HCT116 (cell line): ENCODE data around the gene ZNF30. TPM values are rescaled to one million over a fixed set of nuclear protein-coding genes. Genes with fewer than 3 reads are reported as not detected.
"Not testable (repeated sequence)": the region's sequence is repeated elsewhere in the genome, so short reads cannot be mapped to it uniquely, and the experiment has no call there.

Source experiments
- ATAC-seq: fragments of 200-7000 bp; cut with Tn5 transposase; 2 replicates; pipeline ENCODE4 v1.9.1; 2020; ENCODE audit warnings: mild to moderate bottlenecking, moderate library complexity
- BruUV-seq: library from RNA; stranded (reverse); fragments of 400-500 nt; replicated peaks from 2 replicates; lab custom pipeline; 2021; lab: Mats Ljungman, UMichigan
- CTCF ChIA-PET: fragments of 300-600 bp; sonication (Branson Sonifier 250); formaldehyde crosslinking; loops from one replicate; lab custom pipeline; 2021; ENCODE audit warnings: antibody characterized with exemption; lab: Charles Lee
- POLR2A ChIA-PET: fragments of 300-600, 350-600 bp; sonication (Branson Sonifier 250); formaldehyde crosslinking; loops from one replicate; lab custom pipeline; 2021; ENCODE audit warnings: antibody characterized with exemption; lab: Charles Lee
- RAD21 ChIA-PET, 2 experiments: fragments of 300-600 bp; sonication (Branson Sonifier 250); formaldehyde crosslinking; loops; one replicate each; lab custom pipeline; 2023; ENCODE audit warnings: low total read pairs in 2 of 2; ENCODE audit not compliant: uncharacterized antibody in 2 of 2, unreplicated experiment in 2 of 2, low non-redundant PET in 1 of 2; lab: Charles Lee
- DNase-seq: peaks from one replicate; pipeline ENCODE4 v3.0.0-alpha.2; 2010; ENCODE audit warnings: low read depth, low spot score
- H2AFZ ChIP-seq: fragments of 200-600 bp; shearing (Covaris generic), sonication (generic); 2 replicates; pipeline ENCODE4 v1.6.1; 2017; ENCODE audit warnings: low read depth, mixed run types, mixed read lengths, antibody characterized with exemption, low read length; ENCODE audit not compliant: poor library complexity, severe bottlenecking
- H3K27ac ChIP-seq: 2 replicates; pipeline ENCODE4 v1.5.1; 2012; ENCODE audit warnings: low read depth, low read length
- H3K27me3 ChIP-seq: fragments of 200-600 bp; sonication (generic); 2 replicates; pipeline ENCODE4 v1.6.1; 2016; ENCODE audit warnings: mixed run types, low read length, mixed read lengths; ENCODE audit not compliant: insufficient read depth
- H3K36me3 ChIP-seq, 2 experiments: fragments of 200-500 bp in 1 of 2; fragments of 200-600 bp in 1 of 2; sonication (Bioruptor generic) in 1 of 2; sonication (generic) in 1 of 2; 2 replicates each; pipeline versions ENCODE4 v1.5.1 to v1.6.1; 2014 to 2016; ENCODE audit warnings: low read length in 2 of 2, inconsistent platforms in 1 of 2, mixed read lengths in 1 of 2, mixed run types in 1 of 2; ENCODE audit not compliant: insufficient read depth in 2 of 2, control insufficient read depth in 1 of 2
- H3K4me1 ChIP-seq, 2 experiments: fragments of 200-600 bp in 1 of 2; sonication (generic) in 1 of 2; 2 replicates each; pipeline versions ENCODE4 v1.5.1 to v1.6.1; 2012 to 2017; ENCODE audit warnings: low read length in 2 of 2, inconsistent platforms in 1 of 2, mild to moderate bottlenecking in 1 of 2, mixed read lengths in 1 of 2, mixed run types in 1 of 2, moderate library complexity in 1 of 2; ENCODE audit not compliant: insufficient read depth in 2 of 2, control insufficient read depth in 1 of 2
- H3K4me2 ChIP-seq: fragments of 200-600 bp; sonication (generic); 2 replicates; pipeline ENCODE4 v1.6.1; 2017; ENCODE audit warnings: mixed run types, low read length, mixed read lengths
- H3K4me3 ChIP-seq, 2 experiments: fragments of 200-600 bp in 1 of 2; sonication (generic) in 1 of 2; replicated peaks in 1 of 2; 2 replicates each; pipeline ENCODE4 v1.5.1; 2011 to 2016; ENCODE audit warnings: low read length in 2 of 2, control low read depth in 1 of 2, low read depth in 1 of 2, mild to moderate bottlenecking in 1 of 2, mixed read lengths in 1 of 2, mixed run types in 1 of 2
- H3K79me2 ChIP-seq: fragments of 200-600 bp; sonication (generic); 2 replicates; pipeline ENCODE4 v1.6.1; 2017; ENCODE audit warnings: mild to moderate bottlenecking, mixed run types, low read length, moderate library complexity, mixed read lengths; ENCODE audit not compliant: insufficient read depth
- H3K9ac ChIP-seq: fragments of 200-600 bp; sonication (generic); 2 replicates; pipeline ENCODE4 v1.6.1; 2016; ENCODE audit warnings: low read length, mixed read lengths
- H3K9me2 ChIP-seq: fragments of 200-600 bp; sonication (generic), shearing (Covaris generic); 2 replicates; pipeline ENCODE4 v1.6.1; 2017; ENCODE audit warnings: mixed run types, mild to moderate bottlenecking, moderate library complexity; ENCODE audit not compliant: insufficient read depth
- H3K9me3 ChIP-seq, 2 experiments: fragments of 200-500 bp in 1 of 2; fragments of 200-600 bp in 1 of 2; sonication (Bioruptor generic) in 1 of 2; sonication (generic) in 1 of 2; 2 replicates each; pipeline ENCODE4 v1.6.1; 2014 to 2017; ENCODE audit warnings: low read length in 2 of 2, mixed read lengths in 2 of 2, inconsistent platforms in 1 of 2, low read depth in 1 of 2, mild to moderate bottlenecking in 1 of 2, mixed run types in 1 of 2, moderate library complexity in 1 of 2; ENCODE audit not compliant: control insufficient read depth in 1 of 2, insufficient read depth in 1 of 2
- H4K20me1 ChIP-seq: fragments of 200-600 bp; sonication (generic), shearing (Covaris generic); 2 replicates; pipeline ENCODE4 v1.6.1; 2017; ENCODE audit warnings: mixed run types, mild to moderate bottlenecking, moderate library complexity; ENCODE audit not compliant: insufficient read depth
- CEBPB ChIP-seq: IDR thresholded peaks from 2 replicates; pipeline ENCODE4 v1.6.1; 2012; ENCODE audit warnings: low read depth
- EGR1 ChIP-seq: IDR thresholded peaks from 2 replicates; pipeline ENCODE4 v1.6.1; 2012; ENCODE audit warnings: low read depth
- FOSL1 ChIP-seq: IDR thresholded peaks from 2 replicates; pipeline ENCODE4 v1.6.1; 2012; ENCODE audit warnings: low read depth
- JUND ChIP-seq: IDR thresholded peaks from 2 replicates; pipeline ENCODE4 v1.6.1; 2012
- MAX ChIP-seq: IDR thresholded peaks from 2 replicates; pipeline ENCODE4 v1.6.1; 2012
- POLR2A ChIP-seq: IDR thresholded peaks from 2 replicates; pipeline ENCODE4 v1.7.0; 2011; ENCODE audit warnings: borderline replicate concordance; ENCODE audit not compliant: insufficient read depth, insufficient read length; ENCODE audit errors: extremely low read depth
- SIN3A ChIP-seq: IDR thresholded peaks from 2 replicates; pipeline ENCODE4 v1.6.1; 2012; ENCODE audit warnings: low read depth
- intact Hi-C: fragments of 100-400 bp; cut with micrococcal nuclease; formaldehyde crosslinking; loops from 2 replicates; pipeline ENCODE4 v1.10.0; 2022
- total RNA-seq: library from RNA; stranded (reverse); gene quantifications from one replicate; pipeline ENCODE4 v1.2.1, GENCODE V29; 2021; ENCODE audit not compliant: unreplicated experiment

The ZNF30 gene
- total RNA-seq, 1 experiment from 2014 or later, result 4.1 TPM

- POLR2A ChIA-PET, result no interaction called here
- TF ChIP-seq POLR2A (no peak), CEBPB (no peak), JUND (no peak), EGR1 (no peak), SIN3A (no peak), FOSL1 (no peak), MAX (no peak)
- no peaks in the 10 kb centered on the region for H3K27me3 ChIP-seq
- intact Hi-C loops, result loop anchor here (10.0 kb wide), 1 partner anchor 165 kb away; the partner anchor contains the start of genes FXYD1 and LGI4
- ATAC-seq (no peak), DNase-seq (no peak)
- H2AFZ ChIP-seq, result no peak overlapping the region
- H3K9me2 ChIP-seq, result no peaks in the 10 kb centered on the region
- H3K9me3 ChIP-seq, result peaks cover 0 to 3% of the 10 kb centered on the region in 2 experiments; a peak in 2 of 4 replicates
- H3K4me1 ChIP-seq, result peaks cover 0 to 5% of the 10 kb centered on the region in 2 experiments; a peak in 1 of 4 replicates
- H4K20me1 ChIP-seq, result no peaks in the 10 kb centered on the region
- H3K36me3 ChIP-seq, result no peaks in the 10 kb centered on the region
- no peak overlapping the region for H3K27ac ChIP-seq
- no peaks in the 10 kb centered on the region for H3K79me2 ChIP-seq
- no TSS peak for BruUV-seq
- H3K9ac ChIP-seq, result no peak overlapping the region
- RAD21 ChIA-PET, result no interaction called here
- no peak overlapping the region for H3K4me2 ChIP-seq
- H3K4me3 ChIP-seq, result no peak overlapping the region
- CTCF ChIA-PET, result no interaction called here
Observed at GRCh38 chr19:34969721-34970120, 43.0 kb downstream of the ZNF30 start.

- H3K4me1 ChIP-seq, H3K27me3 ChIP-seq, H3K79me2 ChIP-seq, H3K36me3 ChIP-seq, H4K20me1 ChIP-seq, H3K27ac ChIP-seq, RAD21 ChIA-PET, BruUV-seq, DNase-seq, POLR2A ChIA-PET, H3K9ac ChIP-seq, H3K9me3 ChIP-seq, H3K4me3 ChIP-seq, H2AFZ ChIP-seq, H3K9me2 ChIP-seq, H3K4me2 ChIP-seq, ATAC-seq, CTCF ChIA-PET: not testable (repeated sequence)
- intact Hi-C loops, result loop anchor here (10.0 kb wide), 1 partner anchor 165 kb away; the partner anchor contains the start of genes FXYD1 and LGI4
Observed at GRCh38 chr19:34970185-34970780, 43.6 kb downstream of the ZNF30 start.
